22Rv1 (cell line): ENCODE results near the gene MLNR.

Experiments used
- CTCF ChIP-seq: fragments of 450-650 bp; IDR thresholded peaks from 2 replicates; pipeline ENCODE4 v1.5.1; 2017; ENCODE audit warnings: mild to moderate bottlenecking
- ZFX ChIP-seq: fragments of 450-650 bp; IDR thresholded peaks from 2 replicates; pipeline ENCODE4 v1.6.1; 2017; ENCODE audit warnings: antibody characterized with exemption, borderline replicate concordance

GRCh38 chr13:49217962-49218492 is 2.1 kb upstream of the MLNR start:
- TF ChIP-seq CTCF (no peak), ZFX (no peak)
